NK-92 treated with Interleukin-12 subunit alpha and Interleukin-12 subunit beta, amount 100 ng/mL, for 24 hours (cell line): Measurements from ENCODE around the gene RPS5.
A peak's percentile ranks its signal among the peaks of the same experiment; 100 is the strongest.
"Not testable (repeated sequence)": the region's sequence is repeated elsewhere in the genome, so short reads cannot be mapped to it uniquely, and the experiment has no call there.

ENCODE experiments used
- DNase-seq: peaks from one replicate; lab custom pipeline; 2025; lab: John Stamatoyannopoulos, UW

The RPS5 gene

GRCh38 chr19:58385891-58386575 lies 1.0 kb upstream of the RPS5 start:
- DNase-seq: no peak

- no peak for DNase-seq
Observed at GRCh38 chr19:58387338-58388174, 487 bp downstream of the RPS5 start.

- DNase-seq: no peak
Observed at GRCh38 chr19:58388175-58388526, 1.1 kb downstream of the RPS5 start.

GRCh38 chr19:58392945-58393724 lies 6.1 kb downstream of the RPS5 start:
- DNase-seq: no peak

GRCh38 chr19:58393725-58394033 lies 6.6 kb downstream of the RPS5 start:
- DNase-seq: no peak

GRCh38 chr19:58394821-58395219 lies 7.8 kb downstream of the RPS5 start:
- DNase-seq: no peak

- DNase-seq: no peak
Observed at GRCh38 chr19:58395220-58395978, 8.3 kb downstream of the RPS5 start, which contains the start of gene RNF225. Gene RNF225 (plus strand): TSS chr19:58395656. CDS start chr19:58396090, 434 bp downstream.

- DNase-seq: no peak
Observed at GRCh38 chr19:58395979-58396627, 9.0 kb downstream of the RPS5 start.

- DNase-seq: no peak
Observed at GRCh38 chr19:58396691-58397532, 9.8 kb downstream of the RPS5 start.

- DNase-seq: no peak
Observed at GRCh38 chr19:58397533-58398037, 10.5 kb downstream of the RPS5 start.

GRCh38 chr19:58398087-58398486 lies 11.0 kb downstream of the RPS5 start:
- no peak for DNase-seq

GRCh38 chr19:58398545-58398944 lies 11.5 kb downstream of the RPS5 start:
- no peak for DNase-seq

- no peak for DNase-seq
Observed at GRCh38 chr19:58399903-58400302, 12.8 kb downstream of the RPS5 start.

- DNase-seq: no peak
Observed at GRCh38 chr19:58400316-58400915, 13.3 kb downstream of the RPS5 start.

- peak; percentile 99 for DNase-seq
Observed at GRCh38 chr19:58400916-58401839, 14.1 kb downstream of the RPS5 start.

- DNase-seq: no peak
Observed at GRCh38 chr19:58401840-58402421, 14.9 kb downstream of the RPS5 start.

- DNase-seq: not testable (repeated sequence)
Observed at GRCh38 chr19:58403920-58404478, 16.9 kb downstream of the RPS5 start.
